Tibial artery (tissue), 4 donors: ENCODE results near the gene CDH22.

Experiments
- DNase-seq, 2 donors: peaks; one replicate each; pipeline ENCODE4 v3.0.0-alpha.2; 2019
- H3K27ac ChIP-seq, 2 donors: fragments of 200-600 bp; sonication (generic) in 1 of 2; 1 replicate in 1 of 2; 2 replicates in 1 of 2; pipeline ENCODE4 v1.5.1; 2018 to 2019; ENCODE audit warnings: mild to moderate bottlenecking in 1 of 2
- H3K27me3 ChIP-seq, 2 donors: fragments of 200-600 bp; sonication (generic) in 1 of 2; one replicate each; pipeline versions ENCODE4 v1.5.1 to v1.6.0; 2016 to 2019
- H3K36me3 ChIP-seq, 3 donors: fragments of 200-600 bp; sonication (generic) in 2 of 3; one replicate each; pipeline ENCODE4 v1.5.1; 2016 to 2019; ENCODE audit warnings: mild to moderate bottlenecking in 2 of 3
- H3K4me1 ChIP-seq, 4 donors: fragments of 200-600 bp; sonication (generic) in 2 of 4; 1 replicate in 3 of 4; 2 replicates in 1 of 4; pipeline ENCODE4 v1.5.1; 2016 to 2019
- H3K4me3 ChIP-seq, 2 donors: fragments of 200-600 bp; sonication (generic) in 1 of 2; 1 replicate in 1 of 2; 2 replicates in 1 of 2; pipeline ENCODE4 v1.5.1; 2018 to 2019; ENCODE audit warnings: mild to moderate bottlenecking in 2 of 2
- H3K9me3 ChIP-seq, 3 donors: fragments of 200-600 bp; sonication (generic) in 1 of 3; one replicate each; pipeline ENCODE4 v1.5.1; 2016 to 2019
- CTCF ChIP-seq, 2 experiments: fragments of 200-600 bp in 1 of 2; fragments of 450-650 bp in 1 of 2; IDR thresholded peaks; one replicate each; pipeline ENCODE4 v1.5.1; 2017 to 2019; ENCODE audit warnings: antibody characterized with exemption in 2 of 2, mild to moderate bottlenecking in 1 of 2, moderate library complexity in 1 of 2
- intact Hi-C: fragments of 100-400 bp; cut with DNase I; formaldehyde crosslinking; loops from one replicate; pipeline ENCODE4 v1.15.0; 2023; ENCODE audit warnings: low total_unique reads

CDH22 gene

DNA sequence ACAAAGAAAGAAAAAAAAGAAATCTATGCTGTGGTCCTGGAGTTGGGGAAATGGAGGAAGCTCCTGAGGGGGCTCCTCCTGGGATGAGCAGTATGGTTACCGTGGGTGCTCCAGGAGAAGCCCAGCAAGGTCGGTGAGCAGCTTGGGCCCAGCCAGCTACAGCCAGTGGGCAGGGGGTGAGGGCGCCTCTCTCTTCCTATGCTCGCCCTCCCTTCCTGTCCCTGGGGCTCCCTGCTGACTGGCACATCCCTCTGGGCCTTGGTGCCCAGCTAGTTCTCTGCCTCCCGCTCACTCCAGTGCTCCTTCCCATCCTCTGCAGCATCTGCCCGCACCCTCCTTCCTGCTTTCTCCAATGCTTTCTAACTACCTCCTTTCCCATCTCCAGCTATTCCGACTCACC, 173.6 kb downstream of the CDH22 start:
- Histone ChIP-seq H3K9me3 (no peaks in the 10 kb centered on the region), H3K4me3 (no peak overlapping the region), H3K36me3 (no peaks in the 10 kb centered on the region), H3K4me1 (peaks cover 0 to 14% (median 5%) of the 10 kb centered on the region in 4 donors), H3K27ac (no peak overlapping the region), H3K27me3 (peaks cover 0 to 81% of the 10 kb centered on the region in 2 donors)
- intact Hi-C loops, result loop anchor here (10.0 kb wide), 2 partner anchors 140 to 550 kb away; partner anchors contain the start of gene TP53RK
- no peak for DNase-seq
- TF ChIP-seq CTCF (IDR thresholded peaks at IDR 0.05), result no peak

- no peak overlapping the region for H3K4me3 ChIP-seq
- H3K4me1 ChIP-seq, result peaks cover 0 to 14% (median 5%) of the 10 kb centered on the region in 4 donors
- intact Hi-C loops, result loop anchor here (10.0 kb wide), 2 partner anchors 141 to 551 kb away; partner anchors contain the start of gene TP53RK
- no peaks in the 10 kb centered on the region for H3K9me3 ChIP-seq
- no peak for DNase-seq
- TF ChIP-seq CTCF (IDR thresholded peaks at IDR 0.05), result no peak
- H3K27me3 ChIP-seq, result peaks cover 0 to 74% of the 10 kb centered on the region in 2 donors
- H3K36me3 ChIP-seq, result no peaks in the 10 kb centered on the region
- H3K27ac ChIP-seq, result no peak overlapping the region
These were observed 174.2 kb downstream of the CDH22 start for GRCh38 chr20:46133886-46134654.

DNA sequence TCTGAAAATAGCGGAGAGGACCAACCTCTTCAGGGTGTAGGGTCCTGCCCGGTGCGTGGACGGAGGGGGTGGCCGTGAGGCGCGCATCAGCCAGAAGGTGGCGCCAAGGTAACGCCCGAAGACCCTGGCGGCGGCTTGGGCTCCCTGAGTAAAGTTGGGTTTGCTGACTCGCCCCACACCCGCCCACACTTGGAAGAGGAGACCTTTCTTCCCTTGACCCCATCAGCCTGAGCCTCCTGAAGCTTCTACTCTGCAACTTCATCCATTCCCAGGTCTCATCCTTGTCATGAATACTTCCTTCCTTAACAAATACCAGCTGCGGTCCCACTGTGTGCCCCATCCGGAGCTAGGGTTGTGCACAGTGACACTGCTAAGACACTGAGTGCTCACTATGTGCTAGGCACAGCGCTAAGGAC, 175.6 kb downstream of the CDH22 start:
- no peak overlapping the region for H3K4me3 ChIP-seq
- peak; percentile 55 to 65 for TF ChIP-seq CTCF (IDR thresholded peaks at IDR 0.05)
- no peaks in the 10 kb centered on the region for H3K9me3 ChIP-seq
- peaks cover 0 to 61% of the 10 kb centered on the region in 2 donors for H3K27me3 ChIP-seq
- H3K27ac ChIP-seq, result no peak overlapping the region
- DNase-seq, result peak; percentile 48 to 74
- intact Hi-C loops, result loop anchor here (10.0 kb wide), 2 partner anchors 142 to 552 kb away; partner anchors contain the start of gene TP53RK
- H3K4me1 ChIP-seq, result peaks cover 0 to 14% (median 5%) of the 10 kb centered on the region in 4 donors
- no peaks in the 10 kb centered on the region for H3K36me3 ChIP-seq

GRCh38 chr20:46131396-46131795, 176.9 kb downstream of the CDH22 start:
- no peak for DNase-seq
- Histone ChIP-seq H3K4me1 (peaks cover 0 to 14% (median 5%) of the 10 kb centered on the region in 4 donors), H3K9me3 (no peaks in the 10 kb centered on the region), H3K27ac (no peak overlapping the region), H3K4me3 (no peak overlapping the region), H3K36me3 (peaks cover 0 to 4% (median 0%) of the 10 kb centered on the region in 3 donors), H3K27me3 (peaks cover 0 to 48% of the 10 kb centered on the region in 2 donors)
- TF ChIP-seq CTCF (IDR thresholded peaks at IDR 0.05), result no peak
- intact Hi-C loops, result loop anchor here (10.0 kb wide), 2 partner anchors 143 to 553 kb away; partner anchors contain the start of gene TP53RK

- no peak for TF ChIP-seq CTCF (IDR thresholded peaks at IDR 0.05)
- Histone ChIP-seq H3K4me1 (peaks cover 0 to 14% (median 5%) of the 10 kb centered on the region in 4 donors), H3K27ac (no peak overlapping the region), H3K27me3 (peaks cover 0 to 39% of the 10 kb centered on the region in 2 donors), H3K36me3 (peaks cover 0 to 11% (median 6%) of the 10 kb centered on the region in 3 donors), H3K9me3 (no peaks in the 10 kb centered on the region), H3K4me3 (no peak overlapping the region)
- DNase-seq, result no peak
- intact Hi-C loops, result loop anchor here (10.0 kb wide), 2 partner anchors 144 to 554 kb away; partner anchors contain the start of gene TP53RK
These were observed 177.8 kb downstream of the CDH22 start for GRCh38 chr20:46130534-46130933.
